Activated naive CD4-positive, alpha-beta T cell treated with anti-CD3 and anti-CD28 coated beads, Interleukin-2, amount 50 U/mL, for 24 hours (primary cell): ENCODE measurements around the gene CDK6.

Experiments used
- H3K27ac Mint-ChIP-seq: one replicate; pipeline ENCODE4 v1.8.0; 2021; ENCODE audit warnings: mild to moderate bottlenecking, mixed read lengths
- H3K27me3 Mint-ChIP-seq: one replicate; pipeline ENCODE4 v1.8.0; 2021; ENCODE audit warnings: mixed read lengths
- H3K36me3 Mint-ChIP-seq: one replicate; pipeline ENCODE4 v1.8.0; 2021; ENCODE audit warnings: mixed read lengths
- H3K4me1 Mint-ChIP-seq: one replicate; pipeline ENCODE4 v1.8.0; 2021; ENCODE audit warnings: mixed read lengths
- H3K4me3 Mint-ChIP-seq: one replicate; pipeline ENCODE4 v1.8.0; 2021; ENCODE audit warnings: mild to moderate bottlenecking, mixed read lengths
- H3K9me3 Mint-ChIP-seq: one replicate; pipeline ENCODE4 v1.8.0; 2021; ENCODE audit warnings: mixed read lengths

The CDK6 gene

DNA sequence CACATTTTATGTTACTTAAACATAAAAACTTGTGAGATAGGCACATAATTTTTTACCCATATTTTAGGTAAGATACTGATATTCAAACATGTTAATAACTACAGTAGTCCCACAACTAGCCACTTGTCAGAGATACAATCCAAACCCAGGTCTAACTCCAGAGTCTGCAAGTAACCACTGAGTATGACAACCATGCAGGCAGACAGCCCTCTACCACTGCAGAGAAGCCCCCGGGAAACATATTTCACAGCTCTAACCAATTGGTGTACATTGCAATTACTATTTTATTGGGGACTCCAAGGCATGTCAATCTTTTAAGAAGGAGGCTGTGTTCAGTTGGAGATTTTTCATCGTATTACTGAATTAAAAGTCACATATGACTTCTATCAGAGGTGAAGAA is 139.0 kb downstream of the CDK6 start:
- Mint-ChIP-seq H3K9me3 (peaks cover 3% of the 10 kb centered on the region), H3K4me1 (peaks cover 64% of the 10 kb centered on the region), H3K27ac (peak overlapping the region; percentile 68), H3K36me3 (peaks cover 22% of the 10 kb centered on the region), H3K4me3 (no peak overlapping the region), H3K27me3 (no peaks in the 10 kb centered on the region)

DNA sequence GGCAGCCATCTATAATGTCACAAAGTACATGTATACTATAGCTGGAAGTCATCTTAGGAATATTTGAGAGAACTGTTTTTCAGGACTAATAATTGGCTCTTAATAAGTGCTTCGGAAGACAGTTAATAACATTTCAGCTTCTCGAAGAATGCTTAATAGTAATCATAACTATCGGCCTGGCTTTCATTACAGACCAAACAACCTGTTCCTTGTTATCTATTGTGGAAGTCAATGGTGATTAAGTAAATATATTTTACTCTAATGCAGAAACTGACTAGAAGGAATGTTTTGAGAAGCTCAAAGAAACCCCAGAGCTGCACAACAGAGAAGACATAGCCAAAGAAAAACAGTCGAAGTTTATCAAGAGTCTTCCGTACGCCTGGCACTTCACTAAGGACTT is 139.4 kb downstream of the CDK6 start:
- Mint-ChIP-seq H3K27ac (peak overlapping the region; percentile 68), H3K36me3 (peaks cover 22% of the 10 kb centered on the region), H3K9me3 (peaks cover 3% of the 10 kb centered on the region), H3K4me1 (peaks cover 67% of the 10 kb centered on the region), H3K27me3 (no peaks in the 10 kb centered on the region), H3K4me3 (no peak overlapping the region)

DNA sequence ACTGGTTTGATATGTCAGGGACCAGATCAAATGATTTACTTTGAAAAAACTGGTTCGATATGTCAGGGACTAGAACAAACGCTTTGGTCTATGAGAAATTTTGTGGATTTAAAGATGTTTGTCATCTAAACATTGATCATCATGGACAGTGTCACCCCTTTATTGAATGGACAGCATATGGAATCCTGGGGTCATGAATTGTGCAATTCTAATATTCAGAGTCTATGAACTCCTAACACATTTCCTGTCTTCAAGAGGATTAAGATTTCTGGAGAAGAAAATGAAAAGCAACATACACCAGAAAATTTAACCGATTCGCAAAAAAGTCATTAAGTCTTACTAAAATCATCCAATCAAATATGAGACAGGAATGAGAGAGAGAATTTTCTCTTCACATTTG is 139.8 kb downstream of the CDK6 start:
- Mint-ChIP-seq H3K4me1 (peaks cover 68% of the 10 kb centered on the region), H3K9me3 (peaks cover 3% of the 10 kb centered on the region), H3K36me3 (peaks cover 22% of the 10 kb centered on the region), H3K4me3 (no peak overlapping the region), H3K27me3 (no peaks in the 10 kb centered on the region), H3K27ac (no peak overlapping the region)

DNA sequence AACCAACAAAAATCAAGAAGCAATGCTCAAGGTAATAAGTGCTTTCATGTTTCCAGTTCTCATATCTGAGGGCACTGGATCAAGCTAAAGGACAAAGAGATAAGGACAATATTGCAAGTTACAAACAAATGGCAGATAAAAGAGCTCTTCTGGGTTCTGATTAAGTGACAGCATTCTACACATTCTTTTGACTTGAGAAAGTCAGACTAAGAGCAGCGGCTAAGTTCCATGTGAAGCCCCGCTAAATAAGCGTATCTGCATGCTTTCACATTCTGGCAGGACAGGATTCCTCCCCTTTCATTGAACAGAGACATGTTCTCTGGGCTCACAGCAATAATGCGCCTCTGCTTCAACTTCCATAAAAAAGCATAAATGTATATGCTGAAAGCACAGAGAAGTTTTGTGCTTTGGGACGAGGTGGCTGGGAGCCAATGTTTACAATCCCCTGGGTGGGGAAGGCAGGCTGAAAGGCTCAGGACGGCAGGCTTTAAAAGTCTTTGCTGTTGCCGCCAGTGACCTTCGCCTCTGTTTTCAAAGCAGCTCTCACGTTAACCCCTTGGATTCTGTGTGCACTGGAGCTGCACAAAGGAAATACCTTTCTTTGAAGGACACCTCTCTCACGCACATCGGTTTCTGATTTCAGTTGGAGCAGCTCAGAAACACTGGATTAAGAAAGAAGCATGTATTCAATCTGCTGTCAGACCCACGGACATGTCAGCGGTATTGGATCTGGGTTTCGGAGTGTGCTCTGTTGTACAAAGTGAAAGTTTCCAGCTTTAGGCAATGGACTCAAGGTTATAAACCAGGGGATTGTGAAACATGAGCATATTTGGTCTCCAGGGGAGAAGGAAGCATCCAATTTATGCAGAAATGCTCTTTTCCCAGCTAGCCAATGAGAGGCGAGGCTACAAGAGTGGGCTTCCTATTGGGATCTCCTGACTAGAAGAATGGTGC is 140.8 kb downstream of the CDK6 start:
- Mint-ChIP-seq H3K36me3 (peaks cover 19% of the 10 kb centered on the region), H3K27me3 (no peaks in the 10 kb centered on the region), H3K27ac (peak overlapping the region; percentile 88), H3K9me3 (peaks cover 3% of the 10 kb centered on the region), H3K4me3 (peak overlapping the region; percentile 76), H3K4me1 (peaks cover 72% of the 10 kb centered on the region)

DNA sequence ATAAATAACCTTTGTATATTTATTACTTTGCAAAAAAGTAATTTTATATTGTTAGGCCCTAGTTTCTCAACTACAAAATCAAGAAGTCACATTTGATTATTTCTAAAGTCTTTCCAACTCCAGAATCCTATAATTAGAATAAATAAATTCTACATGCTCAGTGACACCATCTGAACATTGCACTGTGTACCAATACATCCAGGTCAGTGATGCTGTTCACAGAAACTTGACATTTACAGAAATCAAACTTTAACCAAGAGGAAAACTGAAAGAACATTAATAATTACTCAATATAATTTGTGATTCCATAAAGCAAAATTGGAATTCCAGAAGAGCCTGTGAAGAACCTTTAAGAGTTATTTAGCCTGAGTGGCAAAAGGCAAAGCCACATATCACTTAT is 142.2 kb downstream of the CDK6 start:
- Mint-ChIP-seq H3K9me3 (peaks cover 3% of the 10 kb centered on the region), H3K27ac (no peak overlapping the region), H3K4me1 (peaks cover 72% of the 10 kb centered on the region), H3K4me3 (no peak overlapping the region), H3K36me3 (peaks cover 24% of the 10 kb centered on the region), H3K27me3 (no peaks in the 10 kb centered on the region)

DNA sequence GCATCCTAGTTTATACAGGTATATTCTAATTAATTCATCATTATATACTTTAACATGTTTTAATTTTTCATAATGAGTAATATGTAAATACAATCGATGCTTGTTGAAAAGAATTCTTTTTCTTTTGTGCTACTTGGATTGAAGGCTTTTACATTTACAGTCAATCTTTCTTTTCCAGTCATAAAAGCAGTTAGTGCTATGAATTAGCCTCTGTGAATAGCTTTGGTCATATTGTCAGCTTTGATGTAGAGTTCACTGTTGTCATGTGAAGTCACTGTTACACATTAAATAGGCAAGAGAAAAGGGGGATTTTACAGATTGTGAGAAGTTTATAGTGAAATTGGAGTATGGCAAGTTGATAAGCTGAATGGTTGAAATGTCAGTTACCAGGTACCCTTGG is 142.9 kb downstream of the CDK6 start:
- Mint-ChIP-seq H3K4me3 (no peak overlapping the region), H3K27ac (peak overlapping the region; percentile 83), H3K27me3 (no peaks in the 10 kb centered on the region), H3K9me3 (peaks cover 3% of the 10 kb centered on the region), H3K4me1 (peaks cover 74% of the 10 kb centered on the region), H3K36me3 (peaks cover 24% of the 10 kb centered on the region)

DNA sequence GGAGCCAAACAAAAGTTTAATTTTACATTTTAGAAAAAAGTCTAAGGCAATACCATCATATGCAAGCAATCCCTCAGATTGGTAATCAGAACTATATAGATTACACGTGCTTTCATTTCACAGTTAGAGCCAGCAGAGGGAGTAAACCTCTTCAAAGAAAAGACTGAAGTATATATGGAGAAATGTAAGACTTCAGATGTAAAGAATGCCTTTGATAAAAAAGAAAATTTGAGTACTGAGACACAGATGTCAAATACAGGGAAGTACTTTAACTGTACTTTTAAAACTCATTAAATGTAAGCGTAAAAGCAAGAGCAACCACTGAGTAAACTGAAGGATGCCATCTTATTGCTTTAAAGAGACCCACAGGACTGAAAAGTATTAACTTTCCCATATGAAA is 144.8 kb downstream of the CDK6 start:
- H3K36me3 Mint-ChIP-seq = peaks cover 29% of the 10 kb centered on the region
- peak overlapping the region; percentile 93 for H3K27ac Mint-ChIP-seq
- no peaks in the 10 kb centered on the region for H3K27me3 Mint-ChIP-seq
- H3K9me3 Mint-ChIP-seq = peaks cover 12% of the 10 kb centered on the region
- H3K4me1 Mint-ChIP-seq = peaks cover 86% of the 10 kb centered on the region
- H3K4me3 Mint-ChIP-seq = no peak overlapping the region

DNA sequence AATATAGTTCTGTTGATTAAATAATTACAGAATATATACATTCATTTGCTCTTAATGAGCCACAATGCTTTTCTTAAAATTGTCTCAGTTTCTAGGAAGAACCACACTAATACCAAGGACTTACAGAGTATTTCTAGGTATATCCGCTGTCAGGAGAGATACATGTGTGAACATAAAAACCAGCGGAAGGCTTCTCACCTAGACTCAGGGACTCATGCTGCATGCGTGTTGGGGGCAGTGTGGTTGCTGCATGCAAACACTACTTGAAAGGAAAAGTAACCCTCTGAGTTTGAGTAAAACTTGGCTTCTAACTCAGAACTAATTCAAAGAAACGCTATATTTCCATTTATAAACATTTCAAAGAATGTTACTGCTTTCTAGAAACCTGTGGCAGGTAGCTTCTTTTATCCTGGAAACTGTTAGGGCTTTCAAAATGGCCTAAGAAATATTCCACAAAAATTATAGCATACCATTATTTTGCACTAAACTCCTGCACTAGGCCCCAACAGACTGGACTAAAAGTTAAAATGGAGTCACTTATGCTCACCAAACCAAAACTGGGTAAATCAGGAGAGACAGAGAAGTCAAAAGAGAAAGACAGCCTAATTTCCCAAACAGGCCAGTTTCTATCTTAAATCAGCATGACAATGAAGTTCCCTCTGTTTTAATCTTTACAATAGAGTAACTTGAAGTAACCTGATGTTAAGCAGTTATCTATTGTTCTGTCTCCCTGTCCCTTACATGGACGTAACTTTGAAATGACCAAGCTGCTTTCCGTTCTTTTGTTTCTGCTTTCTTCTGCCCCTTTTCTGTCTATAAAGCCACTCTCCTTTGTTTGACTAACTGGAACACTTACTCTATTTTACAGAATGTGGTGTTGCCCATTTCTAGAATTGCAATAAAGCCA is 151.0 kb downstream of the CDK6 start:
- peak overlapping the region; percentile 58 for H3K4me3 Mint-ChIP-seq
- H3K4me1 Mint-ChIP-seq = peaks cover 96% of the 10 kb centered on the region
- peak overlapping the region; percentile 91 for H3K27ac Mint-ChIP-seq
- peaks cover 28% of the 10 kb centered on the region for H3K36me3 Mint-ChIP-seq
- H3K27me3 Mint-ChIP-seq = no peaks in the 10 kb centered on the region
- H3K9me3 Mint-ChIP-seq = peaks cover 9% of the 10 kb centered on the region

DNA sequence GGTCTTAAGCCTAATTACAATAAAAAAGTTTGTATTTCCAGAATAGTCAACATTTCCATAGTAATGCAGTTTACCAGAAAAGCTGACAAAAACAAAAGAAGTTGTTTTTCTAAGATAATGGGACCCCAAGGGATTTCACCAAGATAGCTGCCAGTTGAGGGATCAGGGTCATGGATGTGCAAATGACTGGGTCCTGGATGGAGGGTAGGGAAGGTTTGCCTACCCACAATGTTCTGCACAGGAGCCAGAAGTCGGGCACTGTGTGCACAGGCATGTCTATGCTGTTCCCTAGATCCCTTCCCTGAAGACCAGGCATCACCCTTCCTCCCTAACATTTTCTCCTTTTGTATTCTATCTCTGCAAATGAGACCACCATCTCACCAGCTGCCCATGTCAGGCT is 152.1 kb downstream of the CDK6 start:
- peaks cover 20% of the 10 kb centered on the region for H3K36me3 Mint-ChIP-seq
- peaks cover 9% of the 10 kb centered on the region for H3K9me3 Mint-ChIP-seq
- H3K27me3 Mint-ChIP-seq = no peaks in the 10 kb centered on the region
- H3K4me3 Mint-ChIP-seq = peak overlapping the region; percentile 56
- peak overlapping the region; percentile 91 for H3K27ac Mint-ChIP-seq
- H3K4me1 Mint-ChIP-seq = peaks cover 89% of the 10 kb centered on the region

DNA sequence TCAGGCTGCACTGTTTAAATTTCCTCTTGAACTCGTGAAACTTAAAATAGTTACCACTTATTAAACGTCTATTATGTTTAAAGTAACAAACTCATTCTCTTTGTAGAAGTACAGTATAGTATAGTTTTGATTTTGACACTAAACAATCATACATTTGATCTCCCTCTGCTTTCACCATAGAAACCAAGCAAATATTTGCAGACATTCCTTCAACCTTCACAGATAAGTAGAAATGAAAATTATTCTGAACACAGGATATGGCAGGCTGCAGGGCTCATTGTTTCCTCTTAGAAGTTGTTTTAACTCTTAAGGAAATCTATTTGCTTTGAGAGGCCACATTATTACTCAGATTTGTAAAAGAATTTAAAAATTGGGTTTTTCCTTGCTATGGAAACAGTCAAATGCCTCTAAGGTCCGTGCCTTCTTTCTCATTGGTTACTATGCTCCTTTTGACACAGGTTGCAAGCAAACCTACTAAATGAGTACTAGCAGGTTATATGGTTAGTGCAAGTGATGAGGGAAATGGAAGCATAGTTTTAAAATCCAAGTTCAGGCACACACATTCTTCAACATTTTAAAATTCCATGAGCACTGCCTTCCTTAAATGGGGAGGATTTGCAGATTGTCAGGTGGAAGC is 153.4 kb downstream of the CDK6 start:
- peak overlapping the region; percentile 56 for H3K4me3 Mint-ChIP-seq
- H3K27ac Mint-ChIP-seq = peak overlapping the region; percentile 91
- H3K27me3 Mint-ChIP-seq = no peaks in the 10 kb centered on the region
- H3K4me1 Mint-ChIP-seq = peaks cover 93% of the 10 kb centered on the region
- H3K9me3 Mint-ChIP-seq = peaks cover 9% of the 10 kb centered on the region
- peaks cover 24% of the 10 kb centered on the region for H3K36me3 Mint-ChIP-seq

DNA sequence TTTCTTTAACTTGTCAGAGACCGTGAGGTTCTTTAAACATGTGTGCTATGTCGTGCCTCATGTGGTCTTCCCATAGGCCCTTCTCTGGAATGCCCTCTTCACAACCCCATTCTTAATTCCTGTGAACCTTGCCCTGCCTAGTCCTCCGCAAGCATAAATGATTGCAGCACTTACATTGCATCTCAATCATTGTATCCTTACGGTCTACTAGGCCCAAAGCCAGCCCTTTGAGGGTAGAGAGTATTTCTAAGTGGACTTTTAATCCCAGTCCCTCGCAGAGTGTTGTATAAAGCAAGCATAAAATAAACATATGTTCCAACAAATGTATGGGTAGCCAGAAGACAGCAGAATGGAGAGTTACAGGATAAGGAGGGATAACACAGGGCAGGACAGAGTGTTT is 154.0 kb downstream of the CDK6 start:
- peaks cover 86% of the 10 kb centered on the region for H3K4me1 Mint-ChIP-seq
- H3K27me3 Mint-ChIP-seq = no peaks in the 10 kb centered on the region
- H3K9me3 Mint-ChIP-seq = peaks cover 3% of the 10 kb centered on the region
- peaks cover 19% of the 10 kb centered on the region for H3K36me3 Mint-ChIP-seq
- peak overlapping the region; percentile 32 for H3K4me3 Mint-ChIP-seq
- H3K27ac Mint-ChIP-seq = peak overlapping the region; percentile 76

DNA sequence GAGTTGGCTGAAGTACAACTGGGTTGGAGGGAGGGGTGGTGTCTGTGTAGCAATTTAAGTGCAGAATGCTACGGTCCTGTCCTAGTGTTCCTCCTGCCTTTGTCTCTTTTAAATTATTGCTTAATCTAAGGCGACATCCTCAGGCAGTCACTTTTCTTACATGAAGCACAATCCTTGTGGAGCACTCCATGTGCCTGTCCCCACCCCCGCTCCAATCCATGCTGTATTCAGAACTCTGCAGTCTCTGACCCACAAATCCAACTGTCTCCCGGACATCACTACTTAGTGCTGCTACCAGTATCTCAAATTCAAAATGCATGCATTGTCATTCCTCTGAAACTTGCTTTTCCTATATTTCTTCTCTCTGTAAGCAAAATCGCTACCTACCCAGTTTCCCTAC is 154.7 kb downstream of the CDK6 start:
- H3K4me3 Mint-ChIP-seq = no peak overlapping the region
- H3K27ac Mint-ChIP-seq = peak overlapping the region; percentile 76
- no peaks in the 10 kb centered on the region for H3K27me3 Mint-ChIP-seq
- H3K9me3 Mint-ChIP-seq = no peaks in the 10 kb centered on the region
- peaks cover 18% of the 10 kb centered on the region for H3K36me3 Mint-ChIP-seq
- peaks cover 80% of the 10 kb centered on the region for H3K4me1 Mint-ChIP-seq

DNA sequence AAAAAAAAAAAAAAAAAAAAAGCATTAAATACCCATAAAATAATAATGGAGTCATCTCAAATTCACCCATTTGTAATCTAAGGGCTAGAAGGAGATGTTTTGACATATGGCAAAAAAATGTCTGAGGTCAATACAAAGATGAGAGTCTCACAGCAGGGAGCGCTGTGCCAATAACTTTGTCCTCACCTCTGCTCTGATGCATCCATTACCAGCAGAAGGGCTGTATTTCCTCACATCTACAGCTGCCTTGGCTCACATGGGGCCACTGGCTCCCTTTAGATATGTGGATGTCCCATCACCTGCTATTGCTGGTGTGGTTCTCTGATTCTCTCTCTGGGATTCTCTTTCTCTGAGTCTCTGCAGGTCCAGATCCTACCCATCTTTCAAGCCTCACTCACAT is 155.9 kb downstream of the CDK6 start:
- Mint-ChIP-seq H3K4me3 (no peak overlapping the region), H3K36me3 (peaks cover 17% of the 10 kb centered on the region), H3K27ac (no peak overlapping the region), H3K27me3 (no peaks in the 10 kb centered on the region), H3K4me1 (peaks cover 71% of the 10 kb centered on the region), H3K9me3 (no peaks in the 10 kb centered on the region)

DNA sequence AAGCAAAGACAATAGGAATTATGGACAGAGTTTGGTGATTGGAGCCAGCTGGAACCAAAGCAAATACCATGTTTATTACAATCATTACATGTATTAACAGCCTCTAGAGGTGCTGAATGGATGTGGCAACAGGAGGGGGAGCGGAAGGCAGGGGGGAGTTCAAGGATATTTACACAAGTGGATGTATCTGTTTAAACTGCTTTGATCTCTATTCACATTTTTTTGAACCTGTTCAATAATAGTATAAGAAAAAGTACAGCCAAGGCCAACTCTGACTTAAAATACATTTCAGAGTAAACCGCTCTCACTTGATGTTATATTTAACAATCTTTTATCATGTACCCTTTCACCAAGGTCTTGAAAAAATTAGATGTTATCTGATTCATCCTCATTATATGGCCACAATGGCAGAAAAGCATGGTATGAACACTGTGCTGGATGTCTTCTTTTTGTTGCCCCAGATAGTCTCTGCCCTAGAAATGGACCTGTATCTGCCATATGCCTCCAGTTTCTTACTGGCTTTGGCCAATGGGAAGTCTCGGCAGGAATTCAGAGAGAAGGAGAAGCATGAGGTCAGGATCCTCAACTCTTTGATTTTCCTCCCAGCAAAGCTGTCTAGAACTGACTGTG is 158.0 kb downstream of the CDK6 start:
- Mint-ChIP-seq H3K36me3 (peaks cover 20% of the 10 kb centered on the region), H3K4me1 (peaks cover 63% of the 10 kb centered on the region), H3K27me3 (no peaks in the 10 kb centered on the region), H3K27ac (peak overlapping the region; percentile 25), H3K9me3 (peaks cover 5% of the 10 kb centered on the region), H3K4me3 (no peak overlapping the region)

DNA sequence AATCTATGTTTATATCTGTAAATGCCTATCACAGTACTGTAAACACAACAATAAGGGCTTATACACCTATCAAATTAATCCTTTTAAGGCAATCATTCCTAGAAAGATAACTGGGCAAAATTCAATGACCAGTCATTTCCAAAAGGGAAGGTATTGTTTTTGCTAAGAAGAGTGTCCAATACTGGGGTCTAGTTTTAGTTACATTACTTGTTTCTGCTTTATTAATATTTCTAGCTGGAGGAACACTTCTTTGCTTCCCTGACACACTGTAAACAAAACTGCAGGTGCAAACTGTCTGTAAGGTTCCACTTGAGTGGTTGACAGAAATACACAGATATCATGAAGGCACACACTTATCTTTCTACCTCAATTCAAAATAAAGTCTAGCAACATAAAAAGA is 162.0 kb downstream of the CDK6 start:
- Mint-ChIP-seq H3K27ac (no peak overlapping the region), H3K27me3 (no peaks in the 10 kb centered on the region), H3K36me3 (peaks cover 36% of the 10 kb centered on the region), H3K4me1 (peaks cover 65% of the 10 kb centered on the region), H3K9me3 (peaks cover 5% of the 10 kb centered on the region), H3K4me3 (no peak overlapping the region)
